Activated T-cell treated with anti-CD3 and anti-CD28 coated beads, Interleukin-2, amount 50 U/mL, for 48 hours (primary cell): Measurements from ENCODE around the gene CALML3.

Experiments used
- DNase-seq, 2 experiments: peaks; one replicate each; pipeline ENCODE4 v3.0.0-alpha.2; 2020

The CALML3 gene

DNA sequence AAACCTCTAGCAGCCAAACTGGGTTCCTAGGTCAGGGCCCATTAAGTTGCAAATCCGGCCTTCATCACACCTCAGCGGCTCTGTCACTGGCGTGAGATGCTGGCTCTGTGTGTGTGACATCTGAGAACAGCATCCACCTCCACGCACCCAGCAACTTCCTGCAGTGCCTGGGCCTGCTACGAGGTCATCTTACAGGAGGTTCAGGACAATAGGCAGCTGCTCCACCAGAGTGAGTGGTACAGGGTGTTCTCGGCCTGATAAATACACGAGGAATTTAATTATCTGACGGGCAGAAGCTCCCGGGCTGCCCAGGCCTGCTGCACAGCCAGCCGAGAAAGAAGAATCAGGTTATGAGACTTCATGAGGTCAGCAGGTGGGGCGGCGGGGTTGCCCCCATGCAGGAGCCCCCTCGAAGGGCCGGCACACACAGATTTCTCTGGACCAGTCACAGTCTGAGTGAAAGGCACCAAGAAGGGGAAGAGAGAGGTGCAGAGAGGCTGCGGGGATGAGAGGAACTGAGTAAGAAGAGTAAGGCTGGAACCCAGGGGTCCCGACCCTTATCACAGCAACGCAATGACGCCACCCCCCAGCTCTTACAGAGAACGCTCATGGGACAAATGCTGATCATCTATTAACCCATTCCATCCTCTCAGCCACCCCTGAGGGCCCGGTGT, 49.3 kb downstream of the CALML3 start:
- no peak for DNase-seq

DNA sequence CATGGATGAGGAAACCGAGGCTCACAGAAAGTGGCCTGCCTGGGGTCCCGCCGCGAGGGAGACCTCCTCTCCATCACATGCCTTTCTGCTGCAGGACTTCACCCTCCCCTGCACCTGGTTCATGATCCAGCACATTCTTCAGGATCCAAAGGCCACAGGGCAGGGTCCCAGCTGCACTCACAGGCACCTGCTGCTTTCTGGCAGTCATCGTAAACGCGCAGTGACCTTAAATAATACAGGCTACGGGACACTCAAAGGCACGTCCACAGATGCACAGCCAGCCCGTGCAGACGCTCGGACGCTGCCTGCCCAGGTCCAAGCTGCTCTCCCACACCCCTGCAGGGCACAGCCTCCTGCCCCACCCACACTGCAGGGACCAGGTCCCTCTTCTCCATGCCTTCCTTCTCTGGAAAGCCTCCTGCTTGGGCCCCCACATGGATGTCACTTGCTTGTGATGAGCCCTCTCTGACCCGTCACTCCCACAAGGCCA, 49.9 kb downstream of the CALML3 start:
- DNase-seq, result no peak

DNA sequence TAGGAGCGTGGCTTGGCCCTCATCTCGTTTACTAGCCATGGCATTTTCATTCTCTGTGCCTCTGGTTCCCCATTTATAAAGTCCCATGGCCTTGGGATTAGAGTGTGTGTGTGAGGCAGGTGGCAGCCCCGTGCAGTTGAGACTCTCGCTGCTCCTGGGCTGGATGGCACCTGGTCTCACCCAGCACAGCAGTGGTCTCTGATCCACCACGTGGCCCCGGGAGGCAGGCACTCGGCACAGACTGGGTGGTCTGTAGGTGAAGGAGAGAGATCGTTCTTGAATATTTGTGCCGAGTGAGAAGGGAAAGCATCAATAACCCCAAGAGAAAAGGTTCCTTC, 50.4 kb downstream of the CALML3 start:
- DNase-seq, result no peak

DNA sequence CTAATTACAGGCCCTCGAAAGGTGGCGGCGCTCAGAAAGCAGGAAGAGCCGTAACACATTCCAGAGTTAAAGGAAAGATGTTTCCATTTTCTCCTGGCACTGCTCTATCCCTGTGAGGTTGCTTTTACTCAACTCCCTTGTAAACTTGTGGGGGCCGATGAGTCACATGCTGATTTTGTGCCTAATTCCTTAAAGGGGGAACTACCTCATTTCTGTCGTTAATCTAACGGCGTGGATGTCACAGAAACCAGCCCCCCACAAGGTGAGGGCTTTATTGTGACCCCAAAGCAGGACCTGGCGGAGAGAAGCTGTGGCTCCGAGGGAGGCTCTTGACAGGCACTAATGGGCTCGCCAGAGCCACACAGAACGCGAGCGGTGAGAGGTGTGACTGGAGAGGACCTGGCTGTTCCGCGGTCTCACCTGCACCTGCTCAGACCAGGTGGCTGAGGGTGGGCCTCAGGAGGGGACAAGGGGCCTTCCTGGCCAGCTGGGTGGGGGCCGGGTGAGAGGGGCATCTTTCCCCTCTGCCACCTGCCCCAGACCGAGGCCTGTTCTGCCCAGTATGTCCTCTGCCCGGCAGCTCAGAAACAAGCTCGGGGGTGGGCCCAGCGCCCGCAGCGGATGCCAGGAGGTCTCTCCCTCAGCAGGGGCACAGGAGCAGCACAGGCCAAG, 50.9 kb downstream of the CALML3 start:
- DNase-seq, result no peak

DNA sequence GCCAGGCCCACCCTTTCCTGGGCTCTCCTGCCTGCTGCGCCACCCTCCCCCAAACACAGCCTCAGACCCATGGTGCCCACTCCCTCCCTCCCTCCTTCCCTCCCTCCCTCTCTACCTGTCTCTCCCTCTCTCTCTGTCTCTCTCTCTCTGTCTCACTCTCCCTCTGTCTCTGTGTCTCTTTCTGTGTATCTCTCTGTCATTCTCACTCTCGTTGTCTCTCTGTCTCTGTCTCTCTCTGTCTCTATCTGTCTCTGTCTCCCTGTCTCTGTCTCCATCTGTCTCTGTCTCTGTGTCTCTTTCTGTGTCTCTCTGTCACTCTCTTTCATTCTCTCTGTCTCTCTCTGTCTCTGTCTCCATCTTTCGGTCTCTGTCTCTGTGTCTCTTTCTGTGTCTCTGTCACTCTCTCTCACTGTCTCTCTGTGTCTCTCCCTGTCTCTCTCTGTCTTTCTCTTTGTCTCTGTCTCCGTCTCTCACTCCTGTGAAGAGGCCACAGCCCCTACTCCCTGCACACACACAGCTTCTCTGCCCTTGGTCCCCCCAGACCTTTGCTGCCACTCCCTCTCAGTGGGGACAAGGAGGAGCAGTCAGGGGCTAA, 51.5 kb downstream of the CALML3 start:
- DNase-seq, result no peak
